ENCODE data around the gene HEYL.

DNA sequence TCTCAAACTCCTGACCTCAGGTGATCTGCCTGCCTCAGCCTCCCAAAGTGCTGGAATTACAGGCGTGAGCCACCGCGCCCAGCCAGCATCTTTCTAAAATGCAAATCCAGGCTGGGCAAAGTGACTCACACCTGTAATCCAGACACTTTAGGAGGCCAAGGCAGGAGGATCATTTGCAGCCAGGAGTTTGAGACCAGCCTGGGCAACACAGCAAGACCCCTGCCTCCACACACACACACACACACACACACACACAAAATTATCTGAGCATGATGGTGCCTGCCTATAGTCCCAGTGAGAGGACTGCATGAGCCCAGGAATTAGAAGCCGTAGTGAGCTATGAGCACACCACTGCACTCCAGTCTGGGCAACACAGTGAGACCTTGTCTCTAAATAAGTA lies 46.1 kb downstream of the HEYL start:
- TF ChIP-seq, protein P1, sequence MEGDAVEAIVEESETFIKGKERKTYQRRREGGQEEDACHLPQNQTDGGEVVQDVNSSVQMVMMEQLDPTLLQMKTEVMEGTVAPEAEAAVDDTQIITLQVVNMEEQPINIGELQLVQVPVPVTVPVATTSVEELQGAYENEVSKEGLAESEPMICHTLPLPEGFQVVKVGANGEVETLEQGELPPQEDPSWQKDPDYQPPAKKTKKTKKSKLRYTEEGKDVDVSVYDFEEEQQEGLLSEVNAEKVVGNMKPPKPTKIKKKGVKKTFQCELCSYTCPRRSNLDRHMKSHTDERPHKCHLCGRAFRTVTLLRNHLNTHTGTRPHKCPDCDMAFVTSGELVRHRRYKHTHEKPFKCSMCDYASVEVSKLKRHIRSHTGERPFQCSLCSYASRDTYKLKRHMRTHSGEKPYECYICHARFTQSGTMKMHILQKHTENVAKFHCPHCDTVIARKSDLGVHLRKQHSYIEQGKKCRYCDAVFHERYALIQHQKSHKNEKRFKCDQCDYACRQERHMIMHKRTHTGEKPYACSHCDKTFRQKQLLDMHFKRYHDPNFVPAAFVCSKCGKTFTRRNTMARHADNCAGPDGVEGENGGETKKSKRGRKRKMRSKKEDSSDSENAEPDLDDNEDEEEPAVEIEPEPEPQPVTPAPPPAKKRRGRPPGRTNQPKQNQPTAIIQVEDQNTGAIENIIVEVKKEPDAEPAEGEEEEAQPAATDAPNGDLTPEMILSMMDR (IDR thresholded peaks at IDR 0.05): no peak
- TF ChIP-seq EP300 (IDR thresholded peaks at IDR 0.05): no peak
